ENCODE measurements around the gene TECPR1. TPM values are rescaled to one million over a fixed set of nuclear protein-coding genes. Genes with fewer than 3 reads are reported as not detected.

Gene TECPR1
- total RNA-seq, 1 experiment from 2014 or later = 11.5 TPM

- Histone ChIP-seq H2AFZ (ENCODE audit: low read length) (no peak overlapping the region), H3K4me1 (ENCODE audit: insufficient read depth, low read length) (no peaks in the 10 kb centered on the region), H3K4me2 (ENCODE audit: low read length) (no peak overlapping the region), H4K20me1 (ENCODE audit: low read length) (no peaks in the 10 kb centered on the region), H3K79me2 (ENCODE audit: low read length) (no peaks in the 10 kb centered on the region), H3K9me3 (ENCODE audit: low read length) (no peaks in the 10 kb centered on the region), H3K27ac (ENCODE audit: low read length) (no peak overlapping the region), H3K4me3 (ENCODE audit: low read length) (no peak overlapping the region), H3K27me3 (ENCODE audit: low read length) (no peaks in the 10 kb centered on the region), H3K9ac (ENCODE audit: low read length) (no peak overlapping the region), H3K9me2 (replicated peaks; ENCODE audit: low read length) (no peaks in the 10 kb centered on the region), H3K36me3 (ENCODE audit: low read depth, low read length) (no peaks in the 10 kb centered on the region), H3F3A (ENCODE audit: low read length, unreplicated experiment) (no peaks in the 10 kb centered on the region)
- ChIA-PET CTCF (no interaction called here), POLR2A (ENCODE audit: unreplicated experiment) (no interaction called here)
- no peak for ATAC-seq
- BruUV-seq (replicated peaks) = no TSS peak
- no peak for DNase-seq
- intact Hi-C loops (cut with micrococcal nuclease) = no loop called here
- TF ChIP-seq CTCF (conservative IDR thresholded peaks at IDR 0.05; ENCODE audit: low read depth, low read length) (no peak), EZH2 (IDR thresholded peaks at IDR 0.05; ENCODE audit: low read length, unreplicated experiment) (no peak), EZH2phosphoT487 (IDR thresholded peaks at IDR 0.05; ENCODE audit: borderline replicate concordance, low read length) (no peak)
Measured at GRCh38 chr7:98212532-98213041, 39.4 kb downstream of the TECPR1 start.

GRCh38 chr7:98211676-98212531, 40.1 kb downstream of the TECPR1 start:
- TSS peak; percentile 35 for BruUV-seq (replicated peaks)
- CTCF ChIA-PET = no interaction called here

More at GRCh38 chr7:98211676-98212531, 40.1 kb downstream of the TECPR1 start:
- H3K27ac ChIP-seq (ENCODE audit: low read length) = no peak overlapping the region
- no peaks in the 10 kb centered on the region for H3K27me3 ChIP-seq (ENCODE audit: low read length)
- H4K20me1 ChIP-seq (ENCODE audit: low read length) = no peaks in the 10 kb centered on the region
- H3F3A ChIP-seq (ENCODE audit: low read length, unreplicated experiment) = no peaks in the 10 kb centered on the region
- H3K4me3 ChIP-seq (ENCODE audit: low read length) = peak overlapping the region; percentile 61
- H3K9me3 ChIP-seq (ENCODE audit: low read length) = no peaks in the 10 kb centered on the region
- POLR2A ChIA-PET (ENCODE audit: unreplicated experiment) = no interaction called here
- H3K79me2 ChIP-seq (ENCODE audit: low read length) = no peaks in the 10 kb centered on the region
- H3K9ac ChIP-seq (ENCODE audit: low read length) = peak overlapping the region; percentile 35
- H2AFZ ChIP-seq (ENCODE audit: low read length) = 0 out of 2 replicates have a peak overlapping the region, but pooled peaks have one; percentile 26
- TF ChIP-seq EZH2phosphoT487 (IDR thresholded peaks at IDR 0.05; ENCODE audit: borderline replicate concordance, low read length) (no peak), CTCF (conservative IDR thresholded peaks at IDR 0.05; ENCODE audit: low read depth, low read length) (no peak), EZH2 (IDR thresholded peaks at IDR 0.05; ENCODE audit: low read length, unreplicated experiment) (no peak)
- H3K4me1 ChIP-seq (ENCODE audit: insufficient read depth, low read length) = no peaks in the 10 kb centered on the region
- no peaks in the 10 kb centered on the region for H3K36me3 ChIP-seq (ENCODE audit: low read depth, low read length)
- intact Hi-C loops (cut with micrococcal nuclease) = no loop called here
- peak overlapping the region; percentile 84 for H3K4me2 ChIP-seq (ENCODE audit: low read length)
- DNase-seq (no peak), ATAC-seq (peak; percentile 54)
- no peaks in the 10 kb centered on the region for H3K9me2 ChIP-seq (replicated peaks; ENCODE audit: low read length)

Data from PC-3 (cell line).